GM18517 (cell line): ENCODE data around the gene LAMA2.

Source experiments
- ATAC-seq: cut with Tn5 transposase; IDR thresholded peaks from one replicate; pipeline ENCODE4 v1.9.1; 2021; ENCODE audit warnings: mild to moderate bottlenecking, moderate library complexity; ENCODE audit not compliant: unreplicated experiment

The LAMA2 gene

GRCh38 chr6:129287231-129288177 lies 404.6 kb downstream of the LAMA2 start:
- ATAC-seq: no peak

- no peak for ATAC-seq
Measured at GRCh38 chr6:129289442-129289841, 406.5 kb downstream of the LAMA2 start.

- no peak for ATAC-seq
Measured at GRCh38 chr6:129292836-129293235, 409.9 kb downstream of the LAMA2 start.

GRCh38 chr6:129297592-129297991 lies 414.7 kb downstream of the LAMA2 start:
- ATAC-seq: no peak

- no peak for ATAC-seq
Measured at GRCh38 chr6:129302671-129303070, 419.7 kb downstream of the LAMA2 start.

- ATAC-seq: no peak
Measured at GRCh38 chr6:129306826-129307225, 423.9 kb downstream of the LAMA2 start.

GRCh38 chr6:129307845-129308244 lies 424.9 kb downstream of the LAMA2 start:
- no peak for ATAC-seq

- ATAC-seq: no peak
Measured at GRCh38 chr6:129309154-129309553, 426.2 kb downstream of the LAMA2 start.

GRCh38 chr6:129312880-129313279 lies 429.9 kb downstream of the LAMA2 start:
- ATAC-seq: no peak

GRCh38 chr6:129314575-129314974 lies 431.6 kb downstream of the LAMA2 start:
- ATAC-seq: no peak

GRCh38 chr6:129317931-129318820 lies 435.2 kb downstream of the LAMA2 start:
- no peak for ATAC-seq

- no peak for ATAC-seq
Measured at GRCh38 chr6:129320892-129321291, 438.0 kb downstream of the LAMA2 start.

GRCh38 chr6:129321303-129321702 lies 438.4 kb downstream of the LAMA2 start:
- no peak for ATAC-seq

- ATAC-seq: no peak
Measured at GRCh38 chr6:129324345-129324744, 441.4 kb downstream of the LAMA2 start.

- no peak for ATAC-seq
Measured at GRCh38 chr6:129329678-129330077, 446.7 kb downstream of the LAMA2 start.

GRCh38 chr6:129331450-129332138 lies 448.7 kb downstream of the LAMA2 start:
- no peak for ATAC-seq

GRCh38 chr6:129335792-129336191 lies 452.9 kb downstream of the LAMA2 start:
- no peak for ATAC-seq

- no peak for ATAC-seq
Measured at GRCh38 chr6:129338683-129339082, 455.7 kb downstream of the LAMA2 start.

- ATAC-seq: no peak
Measured at GRCh38 chr6:129340983-129341382, 458.0 kb downstream of the LAMA2 start.

- ATAC-seq: no peak
Measured at GRCh38 chr6:129342243-129342642, 459.3 kb downstream of the LAMA2 start.

GRCh38 chr6:129342796-129343195 lies 459.9 kb downstream of the LAMA2 start:
- no peak for ATAC-seq
